ENCODE measurements around the gene AUTS2. TPM values are rescaled to one million over a fixed set of nuclear protein-coding genes. Genes with fewer than 3 reads are reported as not detected.

Gene AUTS2
- total and polyA plus RNA-seq, 9 of the 15 experiments (the other 6 are each of a cell fraction or from before 2014, with no cell fraction given), result 0.58 TPM; not detected in 8

DNA sequence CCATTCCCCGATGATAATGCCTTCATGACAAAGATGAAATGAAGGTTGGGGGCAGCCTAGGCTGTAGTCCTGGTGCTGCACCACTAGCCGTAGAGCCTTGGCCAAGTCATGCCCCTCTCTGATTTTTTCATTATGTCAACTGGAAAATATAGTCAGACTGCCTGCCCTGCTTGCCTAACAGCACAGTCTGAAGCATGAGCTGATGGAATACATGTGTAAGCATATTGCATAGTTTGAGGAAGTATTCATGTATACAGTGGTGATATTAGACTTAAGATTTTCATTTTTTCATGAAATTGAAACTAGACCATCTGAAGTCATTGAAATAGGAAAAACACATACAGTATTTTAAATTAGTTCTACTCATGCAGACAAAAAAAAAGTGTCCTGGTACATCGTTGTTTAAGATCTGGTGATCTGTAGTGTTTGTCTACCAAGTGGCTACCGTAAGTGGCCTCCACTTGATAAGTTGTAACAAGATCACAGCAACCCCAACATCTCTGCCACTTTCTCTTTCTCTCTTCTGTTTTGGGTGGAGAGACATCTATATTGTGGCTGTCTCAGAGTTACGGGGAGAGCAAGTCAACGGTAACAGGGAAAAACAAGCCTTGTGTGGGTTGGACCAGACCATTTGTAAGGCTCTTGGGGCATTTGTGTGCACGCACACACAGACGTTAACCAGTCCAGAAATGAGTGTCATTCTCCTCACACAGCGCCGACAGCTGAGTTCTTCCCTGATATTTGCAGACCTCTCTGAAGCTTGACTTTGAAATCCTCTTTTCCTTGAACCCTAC, 817.1 kb downstream of the AUTS2 start:
- H3K9ac ChIP-seq (ENCODE audit: insufficient read depth in 1 of 2, low read depth in 2 of 2, low read length in 2 of 2), result no peak overlapping the region
- no TSS peak for BruUV-seq (replicated peaks)
- no peak for FAIRE-seq
- ATAC-seq, result no peak
- POLR2A ChIA-PET, result interaction anchor here (1.1 kb wide), 1 partner anchor 34 kb away, joined by 3 read pairs; no protein-coding TSS in a partner anchor
- CTCF ChIA-PET (ENCODE audit: low intra/inter-chr PET ratio), result no interaction called here
- no peak overlapping the region for H2AFZ ChIP-seq (ENCODE audit: low read depth, low read length)
- no peak overlapping the region for H3K4me3 ChIP-seq
- TF ChIP-seq PYGO2 (tag; IDR thresholded peaks at IDR 0.05), result no peak
- no peak for TF ChIP-seq KLF1 (tag; IDR thresholded peaks at IDR 0.05)
- no peak for TF ChIP-seq ZNF75A (CRISPR knock-in tag; IDR thresholded peaks at IDR 0.05)
- WGBS (ENCODE audit: insufficient coverage, low coverage, missing lambda C conversion rate), result under 1% methylated on average over 10 of the region's 10 CpGs
- no peak for DNase-seq (ENCODE audit: extremely low read depth in 1 of 4, low spot score in 3 of 4)
- H3K4me1 ChIP-seq (replicated peaks in 1 of 2; ENCODE audit: control insufficient read depth in 2 of 2, insufficient read depth in 2 of 2, low read length in 2 of 2), result no peaks in the 10 kb centered on the region
- no peaks in the 10 kb centered on the region for H3K9me3 ChIP-seq (replicated peaks; ENCODE audit: control insufficient read depth, insufficient read depth, low read depth, low read length)
- no peaks in the 10 kb centered on the region for H3K9me1 ChIP-seq (ENCODE audit: control insufficient read depth, insufficient read depth, low read length)
- no peaks in the 10 kb centered on the region for H4K20me1 ChIP-seq (replicated peaks; ENCODE audit: control insufficient read depth, insufficient read depth, low read length)
- no peak overlapping the region for H3K4me2 ChIP-seq (ENCODE audit: insufficient read depth, low read length)
- no peak overlapping the region for H3K27ac ChIP-seq (ENCODE audit: extremely low read depth, low read depth, low read length)
- no peaks in the 10 kb centered on the region for H3K79me2 ChIP-seq (ENCODE audit: control insufficient read depth, insufficient read depth, low read length)
- H3K27me3 ChIP-seq (ENCODE audit: control insufficient read depth in 2 of 2, insufficient read depth in 2 of 2, low read length in 2 of 2), result peaks cover 9 to 24% of the 10 kb centered on the region in 2 experiments; a peak in 3 of 5 replicates
- no peaks in the 10 kb centered on the region for H3K36me3 ChIP-seq (ENCODE audit: control insufficient read depth, insufficient read depth, low read length)
- intact Hi-C loops (cut with micrococcal nuclease) (no loop called here), in situ Hi-C loops (cut with MboI) (no loop called here)

DNA sequence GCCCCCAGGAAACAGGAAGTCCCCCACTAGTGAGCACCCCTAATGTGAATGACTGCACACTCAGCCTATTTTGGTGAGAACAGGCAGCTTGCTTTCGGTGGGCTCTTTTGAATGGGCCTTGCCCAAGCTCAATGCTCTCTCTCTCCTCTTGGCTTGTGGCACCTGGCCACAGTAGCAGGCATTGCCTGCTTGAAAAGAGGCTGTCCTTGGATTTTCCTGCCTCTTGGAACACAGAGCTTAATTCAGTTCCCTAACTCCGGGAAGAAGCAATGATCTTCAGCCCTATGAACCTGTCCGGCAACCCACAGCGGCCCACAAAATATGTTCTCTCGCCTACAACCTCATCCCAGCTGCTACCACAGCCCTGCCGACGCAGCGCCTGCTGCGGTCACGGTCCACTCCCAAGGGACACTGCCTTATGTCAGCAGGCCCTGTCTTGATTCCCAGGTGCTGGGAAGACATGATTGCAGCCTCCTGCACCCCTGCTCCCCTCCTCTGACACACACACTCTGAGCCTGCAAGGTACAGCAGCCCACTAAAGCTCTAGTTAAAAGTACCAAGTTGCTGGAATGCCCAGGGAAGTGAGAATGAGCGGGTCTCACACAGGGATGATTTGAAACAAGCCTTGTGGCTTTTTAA, 818.2 kb downstream of the AUTS2 start:
- H3K9ac ChIP-seq (ENCODE audit: insufficient read depth in 1 of 2, low read depth in 2 of 2, low read length in 2 of 2), result no peak overlapping the region
- H3K36me3 ChIP-seq (ENCODE audit: control insufficient read depth, insufficient read depth, low read length), result no peaks in the 10 kb centered on the region
- no peaks in the 10 kb centered on the region for H3K9me3 ChIP-seq (replicated peaks; ENCODE audit: control insufficient read depth, insufficient read depth, low read depth, low read length)
- ChIA-PET CTCF (ENCODE audit: low intra/inter-chr PET ratio) (no interaction called here), POLR2A (no interaction called here)
- DNase-seq (ENCODE audit: extremely low read depth in 1 of 4, low spot score in 3 of 4) (no peak), FAIRE-seq (no peak), ATAC-seq (no peak)
- no peaks in the 10 kb centered on the region for H3K79me2 ChIP-seq (ENCODE audit: control insufficient read depth, insufficient read depth, low read length)
- TF ChIP-seq CTBP1 (IDR thresholded peaks at IDR 0.05; ENCODE audit: borderline replicate concordance), result no peak
- TF ChIP-seq, protein P1, sequence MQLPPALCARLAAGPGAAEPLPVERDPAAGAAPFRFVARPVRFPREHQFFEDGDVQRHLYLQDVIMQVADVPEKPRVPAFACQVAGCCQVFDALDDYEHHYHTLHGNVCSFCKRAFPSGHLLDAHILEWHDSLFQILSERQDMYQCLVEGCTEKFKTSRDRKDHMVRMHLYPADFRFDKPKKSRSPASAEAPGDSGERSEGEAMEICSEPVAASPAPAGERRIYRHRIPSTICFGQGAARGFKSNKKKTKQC (CRISPR knock-in tag; IDR thresholded peaks at IDR 0.05), result no peak
- H3K27me3 ChIP-seq (ENCODE audit: control insufficient read depth in 2 of 2, insufficient read depth in 2 of 2, low read length in 2 of 2), result peaks cover 9 to 24% of the 10 kb centered on the region in 2 experiments; a peak in 3 of 5 replicates
- H3K9me1 ChIP-seq (ENCODE audit: control insufficient read depth, insufficient read depth, low read length), result no peaks in the 10 kb centered on the region
- H3K4me1 ChIP-seq (replicated peaks in 1 of 2; ENCODE audit: control insufficient read depth in 2 of 2, insufficient read depth in 2 of 2, low read length in 2 of 2), result no peaks in the 10 kb centered on the region
- H3K27ac ChIP-seq (ENCODE audit: extremely low read depth, low read depth, low read length), result no peak overlapping the region
- intact Hi-C loops (cut with micrococcal nuclease), result no loop called here
- WGBS (ENCODE audit: insufficient coverage, low coverage, missing lambda C conversion rate), result 1% methylated on average over 11 of the region's 11 CpGs
- no peak overlapping the region for H3K4me2 ChIP-seq (ENCODE audit: insufficient read depth, low read length)
- in situ Hi-C loops (cut with MboI), result no loop called here
- no TSS peak for BruUV-seq (replicated peaks)
- H3K4me3 ChIP-seq, result no peak overlapping the region
- no peaks in the 10 kb centered on the region for H4K20me1 ChIP-seq (replicated peaks; ENCODE audit: control insufficient read depth, insufficient read depth, low read length)
- H2AFZ ChIP-seq (ENCODE audit: low read depth, low read length), result no peak overlapping the region
